ENCODE measurements around the gene NR2E3.
"Not testable (repeated sequence)": the region's sequence is repeated elsewhere in the genome, so short reads cannot be mapped to it uniquely, and the experiment has no call there.

NR2E3 gene

GRCh38 chr15:71815301-71815700, 4.9 kb downstream of the NR2E3 start:
- no peak for DNase-seq (ENCODE audit: low read depth in 2 of 2)

DNA sequence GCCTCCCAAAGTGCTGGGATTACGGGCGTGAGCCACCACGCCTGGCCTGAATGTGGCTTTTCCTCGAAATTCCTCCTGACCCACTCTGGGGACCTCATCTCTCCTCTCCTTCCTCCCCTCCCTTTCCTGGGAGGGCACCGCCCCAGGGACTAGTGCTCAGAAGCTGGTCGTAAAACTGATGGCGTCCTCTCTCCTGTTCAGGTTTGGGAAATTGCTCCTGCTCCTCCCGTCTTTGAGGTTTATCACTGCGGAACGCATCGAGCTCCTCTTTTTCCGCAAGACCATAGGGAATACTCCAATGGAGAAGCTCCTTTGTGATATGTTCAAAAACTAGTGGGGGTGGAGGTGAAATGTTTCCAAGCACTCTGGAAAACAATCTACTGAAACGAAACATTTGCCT, 7.0 kb downstream of the NR2E3 start:
- no peak for DNase-seq (ENCODE audit: low read depth in 2 of 2)

- no peak for DNase-seq (ENCODE audit: low read depth in 2 of 2)
Measured at GRCh38 chr15:71820127-71820526, 9.8 kb downstream of the NR2E3 start.

- DNase-seq (ENCODE audit: low read depth in 2 of 2), result no peak
Measured at GRCh38 chr15:71821547-71822129, 11.3 kb downstream of the NR2E3 start.

DNA sequence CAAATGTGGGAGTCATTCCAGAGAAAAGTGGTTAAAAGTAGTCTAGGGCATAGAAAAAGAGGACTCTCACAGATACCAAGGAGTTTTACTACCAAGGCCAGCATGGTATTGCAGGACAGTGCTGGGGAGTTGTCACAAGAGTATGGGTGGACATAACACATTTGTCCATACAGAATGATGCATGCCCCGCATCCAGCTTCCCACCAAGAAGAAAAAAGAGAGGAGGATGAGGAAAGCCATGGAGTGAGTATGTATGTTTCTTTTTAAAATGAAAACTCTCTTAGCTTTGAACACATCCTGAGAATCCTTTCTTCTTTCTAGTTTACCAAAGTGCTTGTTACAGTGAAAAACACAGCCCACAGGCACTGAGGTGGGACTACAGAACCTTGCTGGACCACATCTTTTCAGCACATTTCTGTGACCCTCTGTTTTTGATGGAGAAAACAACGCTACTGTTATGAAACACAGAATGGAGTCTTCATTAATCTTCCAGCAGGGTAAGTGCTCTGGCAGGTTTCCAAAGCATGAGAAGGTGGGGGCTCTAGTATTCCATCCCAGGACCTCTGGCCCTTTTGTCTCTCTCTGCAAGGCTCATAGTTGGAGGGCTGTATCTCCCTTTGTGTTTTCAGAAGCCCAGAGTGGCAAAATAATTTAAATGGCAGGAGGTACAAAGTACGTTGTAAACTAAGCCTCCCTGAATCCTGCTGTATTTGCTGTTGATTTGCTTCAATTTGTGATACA, 12.7 kb downstream of the NR2E3 start:
- DNase-seq (ENCODE audit: low read depth in 2 of 2), result no peak

DNA sequence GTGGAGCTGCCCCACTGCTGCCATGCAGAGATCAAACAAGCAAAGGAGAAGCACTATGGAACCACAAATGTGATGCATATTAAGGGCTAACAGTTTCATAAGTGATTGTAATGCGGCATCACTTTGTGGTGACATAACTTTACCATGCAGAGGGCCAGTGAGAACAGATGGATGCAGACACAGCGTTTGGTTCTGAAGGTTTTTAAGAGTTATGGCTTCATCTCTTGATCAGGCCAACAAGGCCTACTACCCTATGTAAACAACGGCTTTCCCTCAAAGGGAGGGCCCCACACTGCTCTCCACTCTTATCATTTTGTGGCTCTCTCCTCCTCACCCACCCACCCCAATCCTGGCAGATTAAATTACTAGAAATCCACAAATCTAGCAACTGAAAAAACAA, 13.4 kb downstream of the NR2E3 start:
- DNase-seq (ENCODE audit: low read depth in 2 of 2), result no peak

DNA sequence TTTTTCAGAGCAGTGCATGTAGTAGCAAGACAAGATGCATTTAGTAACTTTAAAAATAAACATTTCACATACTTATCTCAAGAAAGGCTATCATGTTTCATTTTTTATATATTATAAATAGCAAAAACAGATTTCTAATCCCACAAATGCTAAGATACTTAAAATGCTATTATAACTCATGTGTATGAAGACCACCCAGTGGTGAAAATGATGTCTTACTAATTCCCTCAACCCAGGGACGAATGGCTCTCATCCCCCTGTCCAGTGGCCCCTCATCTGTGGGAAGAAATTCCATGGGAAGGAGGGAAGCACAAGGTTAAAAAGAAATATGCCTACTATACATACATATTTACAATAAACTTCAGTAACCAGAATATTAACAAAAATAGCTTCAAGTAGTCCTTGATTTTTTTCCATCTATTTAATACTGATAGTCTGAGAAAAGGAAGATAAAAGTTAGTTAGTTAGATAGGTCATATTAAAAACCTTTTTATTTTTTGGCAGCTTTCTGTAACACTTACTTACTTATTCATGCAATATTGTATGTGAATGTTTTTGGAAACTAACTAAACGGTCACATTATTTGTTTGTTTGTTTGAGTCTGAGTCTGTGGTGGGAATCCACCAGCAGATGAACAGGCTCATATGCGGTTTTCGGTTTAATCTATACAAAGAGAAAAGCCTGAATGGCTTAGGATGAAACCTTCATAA, 14.8 kb downstream of the NR2E3 start:
- no peak for DNase-seq (ENCODE audit: low read depth in 2 of 2)

DNA sequence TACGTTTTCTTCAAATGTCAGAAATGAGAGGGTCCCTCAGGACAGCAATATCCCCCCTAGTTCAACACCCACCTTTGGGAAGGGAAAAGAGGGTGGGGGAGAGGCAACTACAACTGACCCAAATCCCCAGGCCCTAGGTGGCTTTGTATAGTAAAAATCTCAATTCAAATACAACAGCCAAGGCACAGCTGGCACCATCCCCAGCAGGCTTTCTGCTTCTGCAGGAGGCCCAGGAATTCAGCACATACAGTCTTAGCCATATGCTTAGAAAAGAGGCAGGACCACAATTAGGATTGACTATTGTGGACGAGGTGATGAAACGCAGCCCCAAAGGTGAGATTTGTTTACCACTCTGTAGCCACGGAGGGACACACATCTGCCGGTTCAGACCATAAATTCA, 15.8 kb downstream of the NR2E3 start:
- no peak for DNase-seq (ENCODE audit: low read depth in 2 of 2)

GRCh38 chr15:71830981-71831380, 20.6 kb downstream of the NR2E3 start:
- DNase-seq (ENCODE audit: low read depth in 2 of 2), result no peak

GRCh38 chr15:71841563-71841962, 31.2 kb downstream of the NR2E3 start:
- no peak for DNase-seq (ENCODE audit: low read depth in 2 of 2)

GRCh38 chr15:71844916-71845315, 34.6 kb downstream of the NR2E3 start:
- DNase-seq (ENCODE audit: low read depth in 2 of 2), result no peak

DNA sequence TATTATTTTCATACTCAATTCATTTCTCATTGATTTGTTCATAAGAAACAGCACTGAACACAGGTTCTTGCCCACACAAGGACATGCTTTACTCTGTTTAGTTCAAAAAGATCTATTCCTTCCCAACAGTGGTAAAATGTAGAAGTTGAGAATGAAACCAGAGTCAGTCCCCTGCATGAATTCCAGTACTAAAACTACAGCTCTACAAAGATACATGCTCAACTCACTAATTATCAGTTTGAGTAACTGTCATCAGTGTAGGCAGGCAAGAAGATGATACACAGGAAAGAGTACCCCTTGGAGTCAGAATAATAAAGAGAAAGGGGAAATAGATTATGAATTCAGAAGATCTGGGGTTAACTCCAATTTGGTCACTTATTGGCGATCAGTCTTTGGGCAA, 43.2 kb downstream of the NR2E3 start:
- no peak for DNase-seq (ENCODE audit: low read depth in 2 of 2)

GRCh38 chr15:71858232-71858631, 47.9 kb downstream of the NR2E3 start:
- not testable (repeated sequence) for DNase-seq (ENCODE audit: low read depth in 2 of 2)

Measured in stimulated activated CD4-positive, alpha-beta T cell treated with anti-CD3 and anti-CD28 coated beads, Interleukin-12 subunit alpha, Interleukin-12 subunit beta, amount 100 ng/mL, for 24 hours (primary cell).